Measurements from ENCODE around the gene MPZL2.

The MPZL2 gene

DNA sequence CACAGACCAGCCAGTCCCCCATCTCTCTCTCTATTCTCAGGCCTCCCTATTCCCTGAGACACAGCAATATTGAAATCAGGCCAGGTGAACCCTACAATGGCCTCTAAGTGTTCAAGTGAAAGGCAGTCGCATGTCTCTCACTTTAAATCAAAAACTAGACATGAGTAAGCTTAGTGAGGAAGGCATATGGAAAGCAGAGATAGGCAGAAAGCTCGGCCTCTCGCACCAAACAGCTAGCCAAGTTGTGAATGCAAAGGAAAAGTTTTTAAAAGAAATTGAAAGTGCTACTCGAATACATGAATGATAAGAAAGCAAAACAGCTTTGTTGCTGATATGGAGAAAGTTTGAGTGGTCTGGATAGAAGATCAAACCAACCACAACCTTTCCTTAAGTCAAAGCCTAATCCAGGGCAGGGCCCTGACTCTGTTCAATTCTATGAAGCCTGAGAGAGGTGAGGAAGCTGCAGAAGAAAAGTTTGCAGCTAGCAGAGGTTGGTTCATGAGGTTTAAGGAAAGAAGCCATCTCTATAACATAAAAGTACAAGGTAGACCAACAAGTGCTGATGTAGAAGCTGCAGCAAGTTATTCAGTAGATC is 19.8 kb upstream of the MPZL2 start:
- no peak for DNase-seq (ENCODE audit: low read depth)

DNA sequence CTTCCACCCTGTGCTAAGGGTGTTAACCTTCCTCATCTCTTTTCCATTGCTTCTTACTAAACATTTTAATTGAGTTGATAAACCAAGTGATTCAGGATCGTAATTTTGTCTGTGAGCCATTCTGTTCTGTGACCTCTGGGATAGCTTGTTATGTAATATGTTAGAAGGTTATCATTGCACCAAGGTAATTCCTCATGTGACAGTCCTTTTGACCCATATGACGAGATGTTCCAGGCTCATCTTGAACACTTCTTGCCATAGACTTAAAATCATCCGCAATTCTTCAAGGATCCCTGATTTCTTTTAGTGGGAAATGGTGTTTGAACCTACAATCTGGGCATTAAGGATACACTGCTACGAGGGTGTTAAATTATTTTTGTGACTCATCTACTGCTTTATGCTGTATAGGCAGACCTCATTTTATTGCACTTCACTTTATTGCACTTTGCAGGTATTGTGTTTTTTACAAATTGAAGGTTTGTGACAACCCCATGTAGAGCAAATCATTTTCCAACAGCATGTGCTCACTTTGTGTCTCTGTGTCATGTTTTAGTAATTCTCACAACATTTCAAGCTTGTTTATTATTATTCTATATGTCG is 19.0 kb upstream of the MPZL2 start:
- no peak for DNase-seq (ENCODE audit: low read depth)

DNA sequence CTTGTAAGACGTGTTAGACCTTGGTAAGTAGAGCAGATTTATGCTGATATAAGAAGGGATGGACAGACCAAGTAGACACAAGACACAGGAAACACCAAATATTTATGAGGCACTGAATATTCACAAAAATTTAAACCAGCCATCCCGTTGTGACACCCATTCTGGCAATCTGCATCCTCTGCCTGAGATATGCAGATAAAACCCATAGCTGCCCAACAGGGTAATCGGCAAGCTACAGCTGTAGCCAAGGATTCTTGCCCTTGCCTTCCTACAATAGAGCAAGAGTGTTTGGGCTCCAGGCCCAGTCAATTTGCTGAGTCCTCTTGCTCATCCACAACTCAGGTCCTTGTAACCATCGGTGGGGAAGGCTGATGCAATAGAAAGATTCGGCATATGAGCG is 18.5 kb upstream of the MPZL2 start:
- no peak for DNase-seq (ENCODE audit: low read depth)

DNA sequence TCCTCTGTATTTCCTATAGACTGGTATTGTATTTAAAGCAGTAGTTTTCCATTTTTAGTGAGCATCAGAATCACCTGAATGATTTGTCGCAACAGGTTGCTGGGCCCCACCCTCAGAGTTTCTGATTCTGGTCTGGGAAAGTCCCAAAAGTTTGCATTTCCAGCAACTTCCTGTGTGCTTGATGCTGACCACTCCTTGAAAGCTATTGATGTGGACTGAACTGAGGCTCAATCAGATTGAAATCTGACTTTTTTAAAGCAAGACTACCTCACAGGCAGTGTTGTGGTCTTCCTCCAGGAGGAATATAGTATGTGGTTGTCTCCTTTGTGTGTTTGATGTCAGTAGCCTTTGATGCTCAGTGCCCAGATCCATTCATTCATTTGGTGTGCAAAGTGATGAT is 17.2 kb upstream of the MPZL2 start:
- DNase-seq (ENCODE audit: low read depth), result no peak

DNA sequence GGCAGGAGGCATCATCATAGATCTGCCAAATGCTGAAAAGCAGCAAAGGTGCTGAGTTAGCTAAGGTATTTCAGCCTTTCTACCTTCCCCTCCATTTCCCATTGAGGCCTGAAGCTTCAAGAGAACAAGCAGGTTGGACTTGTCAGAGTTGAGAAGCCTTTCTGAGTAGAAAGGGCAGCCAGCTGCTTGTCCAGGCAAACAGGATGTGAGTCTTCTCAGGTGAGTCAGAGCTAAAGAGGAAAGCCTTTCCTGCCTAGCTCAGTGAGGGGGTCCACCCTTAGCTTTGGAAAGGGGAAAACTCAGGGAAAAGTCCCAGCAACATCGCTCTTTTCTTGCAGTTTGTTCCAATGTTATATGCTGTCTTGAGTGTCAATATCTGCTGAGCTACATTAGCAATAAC is 13.2 kb upstream of the MPZL2 start:
- DNase-seq (ENCODE audit: low read depth), result peak; percentile 84

DNA sequence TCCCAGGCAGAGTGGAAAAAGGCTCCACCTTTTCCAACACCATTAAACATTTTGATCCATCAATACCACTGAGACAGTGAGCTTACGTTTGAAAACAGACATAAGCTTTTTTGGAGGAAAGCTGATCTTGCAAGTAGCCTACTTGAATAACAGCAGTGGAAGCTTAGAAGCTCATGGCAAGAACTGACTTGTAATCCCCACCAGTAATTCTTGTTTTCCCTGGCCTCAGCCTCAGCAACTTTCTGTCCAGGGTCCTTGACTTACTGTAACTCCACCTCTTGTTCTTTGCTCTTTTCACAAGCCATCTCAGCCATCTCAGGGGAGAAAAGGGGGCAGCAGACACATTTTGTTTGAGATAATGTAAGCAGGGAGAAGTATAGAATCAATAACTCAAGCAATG is 12.3 kb upstream of the MPZL2 start:
- DNase-seq (ENCODE audit: low read depth), result no peak

DNA sequence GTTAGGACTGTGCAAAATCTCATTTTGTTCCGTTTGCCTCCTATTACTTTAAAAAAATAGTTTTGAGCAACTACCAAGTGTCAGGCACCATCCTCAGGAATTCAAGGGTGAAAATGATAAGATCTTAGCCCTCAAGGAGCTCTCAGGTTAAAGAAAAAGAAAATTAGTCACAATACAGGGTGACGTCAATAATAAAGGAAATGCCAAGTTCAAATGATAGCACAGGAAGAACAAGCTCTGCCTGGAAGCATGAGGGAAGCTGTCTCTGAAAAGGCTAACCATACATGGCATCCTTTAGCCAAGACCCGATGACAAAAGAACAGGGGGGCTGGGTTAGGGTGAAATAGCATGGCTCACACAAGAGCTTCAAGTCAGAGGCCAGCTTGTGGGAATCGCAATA is 11.1 kb upstream of the MPZL2 start:
- peak; percentile 81 for DNase-seq (ENCODE audit: low read depth)

DNA sequence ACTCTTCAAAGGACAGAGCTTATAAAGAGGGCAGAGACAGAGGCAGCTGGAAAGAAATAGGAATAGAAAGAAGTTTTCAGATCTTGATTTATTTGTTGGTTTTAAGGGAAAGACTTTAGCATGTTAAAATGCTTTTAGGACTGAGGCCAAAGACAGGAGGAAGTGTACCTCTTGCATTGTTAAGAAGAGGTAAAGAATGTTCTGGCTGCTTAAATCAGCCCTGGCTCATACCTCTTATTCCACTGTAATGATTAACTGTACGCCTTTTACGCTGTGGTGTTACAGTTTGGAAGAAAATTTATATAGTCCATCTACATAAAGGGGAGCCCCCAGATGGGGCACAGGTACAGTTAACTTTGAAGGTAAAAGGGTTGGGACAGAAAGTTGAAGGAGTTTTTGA is 10.1 kb upstream of the MPZL2 start:
- DNase-seq (ENCODE audit: low read depth), result no peak

DNA sequence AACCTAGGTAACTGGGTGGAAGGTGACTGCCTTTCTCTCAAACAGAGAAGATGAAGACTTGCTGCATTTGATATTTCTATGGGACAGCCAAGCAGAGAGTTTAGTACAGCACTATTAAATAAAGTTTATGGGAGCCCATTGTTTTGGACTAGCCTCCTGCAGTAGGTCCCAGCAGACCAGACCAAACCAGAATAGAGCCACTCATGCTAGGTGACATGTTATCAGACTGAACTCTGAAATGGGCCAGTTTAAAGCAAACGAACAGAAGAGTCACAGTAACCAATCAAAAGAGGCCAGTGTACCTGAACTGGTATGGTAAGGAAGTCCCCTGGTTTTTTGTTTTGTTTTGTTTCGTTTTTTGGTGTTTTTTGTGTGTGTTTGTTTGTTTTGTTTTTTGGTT is 7.9 kb upstream of the MPZL2 start:
- DNase-seq (ENCODE audit: low read depth), result no peak

DNA sequence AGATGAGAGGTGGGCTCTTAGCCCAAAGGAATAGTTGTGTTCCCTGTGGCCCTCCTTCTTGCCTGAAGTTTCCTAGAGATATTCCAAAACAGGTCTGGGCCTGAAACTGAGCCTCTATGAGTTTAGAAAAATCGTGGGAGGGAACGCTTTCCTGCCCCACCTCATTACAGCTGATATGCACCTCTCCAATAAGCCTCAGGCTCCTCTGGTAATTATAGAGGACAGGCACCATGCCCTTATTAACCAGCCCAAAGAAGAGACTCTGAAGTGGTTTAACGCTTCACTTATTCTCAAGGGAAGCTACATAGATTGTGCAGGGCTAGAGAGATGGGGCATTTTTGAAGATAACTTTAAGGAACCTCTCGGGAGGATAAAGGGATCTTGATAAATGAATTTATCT is 3.4 kb upstream of the MPZL2 start:
- DNase-seq (ENCODE audit: low read depth), result no peak

DNA sequence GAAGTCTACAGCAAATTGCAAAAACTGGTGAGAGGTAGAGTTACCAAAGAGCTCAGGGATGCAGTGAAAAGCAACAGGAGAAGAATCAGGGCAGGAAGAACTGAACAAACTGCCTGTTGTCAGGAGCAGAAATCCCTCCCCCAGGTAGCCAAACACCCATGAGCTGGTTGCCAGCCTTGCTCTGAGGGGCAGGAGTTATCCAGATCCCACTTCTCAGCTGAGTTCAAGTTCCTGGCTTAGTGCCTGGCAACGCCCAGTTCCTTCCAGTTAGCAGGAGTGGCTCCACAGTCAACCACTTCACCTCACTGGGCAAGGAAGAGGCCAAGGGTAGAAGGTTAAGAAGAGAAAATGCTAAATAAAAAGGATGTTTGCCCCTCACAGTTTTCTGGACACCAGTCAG is 1.9 kb upstream of the MPZL2 start:
- DNase-seq (ENCODE audit: low read depth), result no peak

DNA sequence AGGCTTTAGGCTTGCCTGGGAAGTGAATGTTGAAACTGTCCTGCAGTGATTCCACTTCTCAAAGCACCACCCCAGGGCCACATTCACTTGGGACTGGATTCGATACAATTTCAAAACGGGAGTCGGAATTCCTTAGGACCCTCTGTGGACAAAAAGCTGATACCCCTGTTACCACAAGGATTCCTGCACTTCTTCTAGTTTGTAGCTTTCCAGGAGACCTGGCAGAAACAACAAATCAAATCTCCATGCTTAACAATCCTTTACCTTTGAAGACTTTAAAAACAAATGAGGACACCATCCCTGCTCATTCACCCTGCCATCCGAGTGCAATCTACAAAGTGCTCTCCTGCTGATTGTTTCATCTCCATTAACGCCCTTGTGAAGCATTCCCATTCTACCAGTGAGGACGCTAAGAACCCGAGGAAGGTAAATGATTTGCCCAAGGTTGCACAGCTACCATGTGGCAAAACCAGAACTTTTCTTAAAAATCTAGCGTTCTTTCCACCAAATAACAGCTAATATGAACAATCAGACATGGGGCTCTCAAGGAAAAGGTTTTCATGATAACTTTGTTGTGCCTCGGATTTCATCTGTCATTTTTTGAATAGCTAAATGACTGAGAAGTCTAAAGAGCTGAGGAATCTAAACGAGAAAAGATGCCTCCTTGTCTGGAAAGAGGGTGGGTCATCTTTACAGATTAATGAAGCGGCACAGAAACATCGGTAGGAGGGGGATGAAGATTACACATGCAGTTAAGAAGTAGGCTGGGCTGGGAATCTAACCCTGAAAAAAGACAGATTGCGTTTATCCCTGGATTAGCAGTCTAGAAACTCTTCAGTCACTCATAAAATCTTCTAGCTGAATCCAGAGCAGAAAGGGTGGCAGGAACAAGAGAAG is 720 bp upstream of the MPZL2 start:
- no peak for DNase-seq (ENCODE audit: low read depth)

DNA sequence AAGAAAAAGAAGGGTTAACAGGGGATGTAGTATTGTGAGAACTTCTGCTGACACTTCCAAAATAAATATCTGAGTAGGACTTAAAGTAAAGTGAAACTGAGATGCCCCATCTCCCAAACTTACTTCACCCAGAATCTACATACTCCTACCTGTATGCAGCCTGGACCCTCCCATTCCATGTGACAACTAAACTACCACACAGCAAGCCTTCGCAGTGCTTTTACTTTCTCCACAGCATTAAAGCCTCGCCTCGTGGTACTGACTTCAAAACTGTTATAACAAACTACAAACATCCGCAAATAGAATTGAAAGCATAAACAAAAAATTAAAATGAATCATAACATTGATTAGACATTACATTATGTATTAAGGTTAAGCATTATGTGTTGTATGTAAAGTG is 985 bp downstream of the MPZL2 start:
- no peak for DNase-seq (ENCODE audit: low read depth)

DNA sequence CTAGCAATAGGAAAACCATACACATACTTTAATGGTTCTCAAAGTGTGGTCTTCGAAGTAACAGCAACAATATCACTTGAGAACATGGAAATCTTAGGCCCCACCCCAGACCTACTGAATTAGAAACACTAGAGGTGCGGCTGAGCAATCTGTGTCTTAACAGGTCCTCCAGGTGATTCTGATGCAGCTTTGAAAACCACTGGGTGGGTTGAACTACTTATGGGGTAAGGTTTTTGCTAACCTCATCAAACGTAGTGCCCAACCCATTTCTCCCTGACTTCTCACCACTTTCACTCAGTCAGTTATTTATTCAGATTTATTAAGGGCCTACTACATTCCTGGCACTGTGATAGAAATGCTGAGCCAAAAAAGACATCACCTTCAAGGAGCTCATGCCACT is 3.7 kb downstream of the MPZL2 start:
- DNase-seq (ENCODE audit: low read depth), result no peak

DNA sequence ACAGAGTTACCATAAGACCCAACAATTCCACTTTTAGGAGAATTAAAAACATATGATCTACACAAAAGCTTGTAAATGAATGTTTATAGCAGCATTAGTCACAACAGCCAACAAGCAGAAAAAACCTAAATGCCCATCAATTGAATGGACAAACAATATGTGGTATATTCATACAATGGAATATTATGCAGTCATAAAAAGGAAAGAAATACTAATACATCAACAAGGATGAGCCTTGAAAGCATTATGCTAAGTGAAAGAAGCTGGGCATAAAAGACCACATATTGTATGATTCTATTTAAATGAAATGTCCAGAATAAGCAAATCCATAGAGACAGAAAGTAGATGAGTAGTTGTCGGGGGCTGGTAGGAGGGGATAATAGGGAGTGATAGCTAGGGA is 5.0 kb downstream of the MPZL2 start:
- no peak for DNase-seq (ENCODE audit: low read depth)

DNA sequence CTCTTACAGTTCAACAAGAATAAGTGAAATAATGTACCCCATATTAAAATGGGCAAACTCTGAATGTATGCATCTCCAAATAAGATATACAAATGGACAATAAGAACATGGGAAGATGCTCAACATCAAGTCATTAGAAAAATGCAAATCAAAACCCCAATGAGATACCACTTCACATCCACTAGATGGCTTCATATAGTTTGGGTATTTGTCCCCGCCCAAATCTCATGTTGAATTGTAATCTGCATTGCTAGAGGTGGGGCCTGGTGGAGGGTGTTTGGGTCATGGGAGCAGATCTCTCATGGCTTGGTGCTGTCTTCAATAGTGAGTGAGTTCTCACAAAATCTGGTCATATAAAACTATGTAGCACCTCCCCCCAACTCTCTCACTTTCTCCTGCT is 5.7 kb downstream of the MPZL2 start:
- peak; percentile 28 for DNase-seq (ENCODE audit: low read depth)

DNA sequence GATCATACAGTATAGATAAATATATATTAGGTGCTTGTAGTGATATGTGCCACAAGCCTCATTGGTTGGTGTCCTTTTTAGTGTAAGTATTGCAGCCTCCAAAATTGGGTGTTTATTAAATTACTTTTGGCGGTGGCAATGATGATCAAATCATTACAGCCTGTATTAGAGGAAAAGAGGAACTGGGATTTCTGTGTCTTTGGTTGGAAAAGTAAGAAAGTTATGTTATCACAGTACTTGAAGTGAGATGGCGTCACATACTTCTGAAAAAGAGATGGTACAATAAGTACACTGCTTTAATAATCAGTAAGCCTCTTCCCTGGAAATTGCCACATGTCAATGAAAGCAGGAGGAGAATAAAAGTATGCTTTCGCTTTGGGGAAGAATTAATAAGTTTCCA is 11.4 kb downstream of the MPZL2 start:
- DNase-seq (ENCODE audit: low read depth), result no peak

DNA sequence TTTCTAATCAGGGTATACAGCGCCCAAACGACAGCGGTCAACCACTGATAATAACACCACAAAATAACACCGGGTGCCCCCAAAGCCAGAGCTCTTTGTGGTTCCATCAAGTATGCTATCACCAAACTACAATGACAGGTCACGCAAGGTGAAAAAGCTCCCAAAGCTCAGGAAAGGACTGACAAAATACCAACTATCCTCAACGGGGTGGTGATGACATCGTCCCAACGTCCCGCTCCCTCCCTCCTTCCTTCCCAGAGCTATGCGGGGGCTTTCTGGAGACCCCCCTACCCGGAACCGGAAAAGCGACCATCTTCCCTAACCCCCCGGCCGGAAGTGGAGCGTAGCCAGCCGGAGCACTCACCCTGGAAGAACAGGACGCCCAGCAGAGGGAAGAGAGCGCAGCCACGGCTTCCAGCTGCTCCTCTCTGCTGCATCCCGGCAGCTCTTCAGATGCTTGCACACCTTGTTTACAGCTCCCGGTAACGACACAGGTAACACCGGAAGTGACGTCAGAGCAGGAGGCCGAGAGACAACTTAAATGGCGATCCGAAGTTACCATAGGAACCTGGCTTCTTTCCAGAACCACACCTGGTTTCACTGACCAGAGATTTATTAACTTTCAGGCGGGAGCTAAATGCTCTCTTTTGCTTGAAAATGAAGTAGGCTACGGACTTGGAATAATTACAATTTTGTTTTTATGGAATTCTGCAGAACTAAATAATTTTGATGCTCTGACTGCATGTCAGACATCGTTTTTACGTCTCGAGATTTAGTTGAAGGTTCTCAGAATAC is 12.0 kb downstream of the MPZL2 start, which contains the start of gene MPZL3:
TSS of gene MPZL3 (minus strand) at position 508 of the 795 bp plus-strand sequence. CDS start at position 437, 71 bp downstream.
- peak; percentile 67 for DNase-seq (ENCODE audit: low read depth)

DNA sequence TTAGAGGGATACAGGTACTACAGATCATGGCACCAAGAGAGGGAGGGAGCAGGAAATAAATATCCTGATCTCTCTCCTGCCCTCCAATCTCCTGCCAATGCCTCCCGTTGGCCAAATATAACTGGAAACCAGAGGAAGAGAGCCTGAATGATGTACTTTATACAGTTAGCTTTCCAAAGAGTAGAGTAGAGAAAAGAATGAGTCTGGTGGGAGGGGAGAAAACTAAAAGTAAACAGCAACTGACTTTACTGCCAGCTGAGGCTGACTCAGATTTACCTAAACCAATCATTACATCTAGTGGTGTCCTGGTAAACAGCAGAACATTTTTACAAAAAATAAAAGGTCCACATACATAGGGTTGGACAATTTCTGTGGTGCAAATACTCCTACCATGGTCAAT is 17.1 kb downstream of the MPZL2 start:
- peak; percentile 15 for DNase-seq (ENCODE audit: low read depth)

DNA sequence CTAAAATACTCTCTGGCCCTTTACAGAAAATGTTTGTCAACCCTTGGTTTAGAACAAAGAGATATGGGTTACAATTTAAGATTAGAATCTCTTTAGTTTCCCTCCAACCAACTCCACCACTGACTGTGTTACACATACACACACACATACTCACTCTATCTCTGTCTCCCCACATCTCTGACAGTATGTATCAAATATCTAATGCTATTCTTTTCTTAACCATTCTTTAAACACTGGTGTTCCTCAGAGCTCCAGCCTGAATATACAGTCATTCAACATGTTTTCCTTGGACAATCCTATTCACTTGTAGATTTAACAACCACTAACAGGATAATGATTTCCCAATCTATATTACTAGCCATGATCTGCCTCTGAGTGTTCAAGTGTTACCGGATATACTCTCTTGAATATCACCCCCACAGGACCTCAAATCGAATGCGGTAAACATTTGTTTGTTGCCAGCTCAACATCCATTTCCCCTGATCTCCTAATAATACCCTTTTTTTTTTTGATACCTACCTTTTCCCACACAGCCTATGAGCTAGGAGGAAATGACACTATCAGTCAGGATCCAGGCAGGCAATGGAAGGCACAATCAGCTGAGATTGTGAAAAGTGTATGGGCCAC is 18.0 kb downstream of the MPZL2 start:
- no peak for DNase-seq (ENCODE audit: low read depth)

DNA sequence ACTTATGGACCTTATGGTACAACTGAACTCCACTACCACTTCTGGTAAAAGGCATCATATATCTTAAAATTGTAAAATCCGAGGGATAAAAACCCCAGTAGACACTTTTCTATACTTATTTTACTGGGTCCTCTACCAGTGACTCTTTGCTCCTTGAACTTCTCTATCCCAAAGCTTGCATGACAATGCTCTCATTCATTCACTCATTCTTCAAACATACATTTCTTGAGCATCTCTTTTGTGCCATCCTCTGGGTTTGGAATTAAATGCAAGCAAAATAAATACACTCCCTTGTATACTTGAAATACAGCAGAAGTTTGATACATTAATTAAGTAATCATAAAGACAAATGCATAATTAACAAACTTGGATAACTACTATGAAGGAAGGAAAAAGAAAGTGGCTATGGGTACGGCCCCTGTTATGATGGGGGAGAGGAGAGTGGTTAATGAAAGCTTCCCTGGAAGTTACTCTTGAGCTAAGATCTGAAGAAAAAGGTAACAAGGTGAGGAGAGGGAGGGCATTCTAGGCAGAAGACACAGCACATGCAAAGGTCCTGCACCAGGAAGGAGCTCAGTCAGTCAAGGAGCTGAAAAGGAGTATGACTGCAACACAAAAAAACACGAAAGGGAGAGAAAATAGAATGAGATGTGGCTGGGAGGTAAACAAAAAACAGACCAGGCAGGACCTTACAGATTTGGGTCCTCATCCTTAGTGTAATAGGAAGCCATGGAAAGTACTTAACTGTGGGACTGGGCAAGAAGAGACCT is 19.9 kb downstream of the MPZL2 start:
- no peak for DNase-seq (ENCODE audit: low read depth)
